ENCODE results near the gene TMEM204.

DNA sequence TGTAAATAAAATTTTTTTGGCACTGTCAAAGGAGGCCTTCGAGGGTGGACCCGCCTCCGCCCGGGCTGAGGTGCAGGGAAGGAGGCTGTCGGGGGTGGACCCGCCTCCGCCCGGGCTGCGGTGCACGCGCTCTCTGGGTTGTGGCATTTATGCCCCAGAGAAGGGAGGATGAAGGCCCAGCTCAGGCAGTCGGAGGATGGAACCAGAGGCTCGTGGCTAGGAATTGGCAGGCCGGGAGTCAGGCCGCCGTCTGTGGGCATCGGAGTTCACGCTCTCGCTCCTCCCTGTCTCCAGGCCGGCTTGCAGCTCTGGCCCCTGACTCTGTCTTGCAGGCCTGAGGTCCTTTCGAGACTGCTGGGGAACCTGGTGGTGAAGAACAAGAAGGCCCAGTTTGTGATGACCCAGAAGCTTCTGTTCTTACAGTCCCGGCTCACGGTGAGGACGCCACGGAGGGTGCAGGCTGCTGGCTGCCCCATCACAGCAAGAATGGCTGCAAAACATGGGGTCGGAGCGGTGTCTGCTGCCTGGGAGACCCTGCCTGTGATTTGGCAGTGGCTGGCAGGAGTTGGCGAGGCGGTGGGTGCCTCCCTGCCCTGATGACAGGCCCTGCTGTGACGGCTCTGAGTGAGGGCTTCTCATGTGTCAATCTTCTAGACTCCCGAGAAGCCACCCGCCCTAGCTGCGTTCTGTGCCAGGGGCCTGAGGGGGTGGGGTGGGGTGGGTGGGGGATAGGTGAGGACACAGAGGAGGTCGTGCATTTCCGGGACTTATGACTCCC lies 34.4 kb upstream of the TMEM204 start:
- TF ChIP-seq, protein P1, sequence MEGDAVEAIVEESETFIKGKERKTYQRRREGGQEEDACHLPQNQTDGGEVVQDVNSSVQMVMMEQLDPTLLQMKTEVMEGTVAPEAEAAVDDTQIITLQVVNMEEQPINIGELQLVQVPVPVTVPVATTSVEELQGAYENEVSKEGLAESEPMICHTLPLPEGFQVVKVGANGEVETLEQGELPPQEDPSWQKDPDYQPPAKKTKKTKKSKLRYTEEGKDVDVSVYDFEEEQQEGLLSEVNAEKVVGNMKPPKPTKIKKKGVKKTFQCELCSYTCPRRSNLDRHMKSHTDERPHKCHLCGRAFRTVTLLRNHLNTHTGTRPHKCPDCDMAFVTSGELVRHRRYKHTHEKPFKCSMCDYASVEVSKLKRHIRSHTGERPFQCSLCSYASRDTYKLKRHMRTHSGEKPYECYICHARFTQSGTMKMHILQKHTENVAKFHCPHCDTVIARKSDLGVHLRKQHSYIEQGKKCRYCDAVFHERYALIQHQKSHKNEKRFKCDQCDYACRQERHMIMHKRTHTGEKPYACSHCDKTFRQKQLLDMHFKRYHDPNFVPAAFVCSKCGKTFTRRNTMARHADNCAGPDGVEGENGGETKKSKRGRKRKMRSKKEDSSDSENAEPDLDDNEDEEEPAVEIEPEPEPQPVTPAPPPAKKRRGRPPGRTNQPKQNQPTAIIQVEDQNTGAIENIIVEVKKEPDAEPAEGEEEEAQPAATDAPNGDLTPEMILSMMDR (IDR thresholded peaks at IDR 0.05) = no peak
- no peak for TF ChIP-seq POLR2A (IDR thresholded peaks at IDR 0.05)

Measured in lower leg skin (tissue), 3 donors.